ENCODE measurements around the gene PDLIM3. TPM values are rescaled to one million over a fixed set of nuclear protein-coding genes. Genes with fewer than 3 reads are reported as not detected.

Gene PDLIM3
- polyA plus RNA-seq, 1 of the 3 experiments (the other 2 are of a cell fraction), result 0.08 TPM

GRCh38 chr4:185529413-185529812, 5.9 kb downstream of the PDLIM3 start:
- no peak overlapping the region for H3K4me2 ChIP-seq
- no peak overlapping the region for H3K9ac ChIP-seq
- peaks cover 0 to 7% of the 10 kb centered on the region in 2 experiments; a peak in 1 of 4 replicates for H3K4me1 ChIP-seq (ENCODE audit: control insufficient read depth in 1 of 2, insufficient read depth in 2 of 2, low read depth in 1 of 2, low read length in 1 of 2)
- H3K27ac ChIP-seq (ENCODE audit: low read depth in 2 of 2, low read length in 1 of 2), result no peak overlapping the region
- CTCF ChIA-PET, result no interaction called here
- TF ChIP-seq TAF1 (IDR thresholded peaks at IDR 0.05; ENCODE audit: borderline replicate concordance, low read depth, low read length) (no peak), NFIC (IDR thresholded peaks at IDR 0.05; ENCODE audit: borderline replicate concordance) (no peak), TEAD4 (IDR thresholded peaks at IDR 0.05; ENCODE audit: borderline replicate concordance, insufficient read depth) (no peak), NRF1 (IDR thresholded peaks at IDR 0.05; ENCODE audit: low read depth, low read length) (no peak), REST (IDR thresholded peaks at IDR 0.05; ENCODE audit: low read depth, low read length) (no peak), MEF2A (IDR thresholded peaks at IDR 0.05; ENCODE audit: borderline replicate concordance, low read depth) (no peak), FOXJ3 (CRISPR knock-in tag; IDR thresholded peaks at IDR 0.05) (no peak), MXI1 (IDR thresholded peaks at IDR 0.05; ENCODE audit: low read depth, low read length) (no peak), FOSL2 (IDR thresholded peaks at IDR 0.05; ENCODE audit: borderline replicate concordance, low read depth) (no peak), USF2 (IDR thresholded peaks at IDR 0.05; ENCODE audit: borderline replicate concordance, low read depth, low read length) (no peak), TCF12 (IDR thresholded peaks at IDR 0.05) (no peak), EP300 (IDR thresholded peaks at IDR 0.05; ENCODE audit: borderline replicate concordance in 1 of 2, low read depth in 1 of 2, low read length in 1 of 2) (no peak), GABPA (IDR thresholded peaks at IDR 0.05; ENCODE audit: low read depth) (no peak), RXRA (IDR thresholded peaks at IDR 0.05; ENCODE audit: borderline replicate concordance, low read depth) (no peak), POLR2AphosphoS5 (IDR thresholded peaks at IDR 0.05; ENCODE audit: low read depth, low read length) (no peak), SMC3 (IDR thresholded peaks at IDR 0.05; ENCODE audit: low read depth, low read length) (no peak), FOXM1 (IDR thresholded peaks at IDR 0.05; ENCODE audit: low read depth) (no peak)
- TF ChIP-seq, protein P1, sequence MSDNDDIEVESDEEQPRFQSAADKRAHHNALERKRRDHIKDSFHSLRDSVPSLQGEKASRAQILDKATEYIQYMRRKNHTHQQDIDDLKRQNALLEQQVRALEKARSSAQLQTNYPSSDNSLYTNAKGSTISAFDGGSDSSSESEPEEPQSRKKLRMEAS (IDR thresholded peaks at IDR 0.05; ENCODE audit: low read depth), result no peak
- TF ChIP-seq, protein P2, sequence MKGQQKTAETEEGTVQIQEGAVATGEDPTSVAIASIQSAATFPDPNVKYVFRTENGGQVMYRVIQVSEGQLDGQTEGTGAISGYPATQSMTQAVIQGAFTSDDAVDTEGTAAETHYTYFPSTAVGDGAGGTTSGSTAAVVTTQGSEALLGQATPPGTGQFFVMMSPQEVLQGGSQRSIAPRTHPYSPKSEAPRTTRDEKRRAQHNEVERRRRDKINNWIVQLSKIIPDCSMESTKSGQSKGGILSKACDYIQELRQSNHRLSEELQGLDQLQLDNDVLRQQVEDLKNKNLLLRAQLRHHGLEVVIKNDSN (IDR thresholded peaks at IDR 0.05; ENCODE audit: borderline replicate concordance, low read depth), result no peak
- no peak for DNase-seq
- H3K27me3 ChIP-seq (ENCODE audit: insufficient read depth), result peaks cover 2% of the 10 kb centered on the region; the same call in 1 of the 2 replicates
- H3K4me3 ChIP-seq (ENCODE audit: low read depth in 2 of 2, low read length in 1 of 2), result no peak overlapping the region
- POLR2A ChIA-PET, result no interaction called here
- H3K79me2 ChIP-seq (ENCODE audit: insufficient read depth), result no peaks in the 10 kb centered on the region
- no peaks in the 10 kb centered on the region for H3K9me2 ChIP-seq
- no peaks in the 10 kb centered on the region for H3K36me3 ChIP-seq (replicated peaks in 1 of 2; ENCODE audit: control insufficient read depth in 1 of 2, insufficient read depth in 2 of 2, low read length in 1 of 2)
- no peaks in the 10 kb centered on the region for H4K20me1 ChIP-seq (ENCODE audit: insufficient read depth)
- 78% methylated on average over 7 of the region's 8 CpGs for WGBS (ENCODE audit: low lambda C conversion rate)
- H2AFZ ChIP-seq (ENCODE audit: low read depth), result no peak overlapping the region
- no peaks in the 10 kb centered on the region for H3F3A ChIP-seq (replicated peaks; ENCODE audit: insufficient read depth)
- H3K9me3 ChIP-seq, result peaks cover 7% of the 10 kb centered on the region
